ENCODE measurements around the gene MZT2B.
"Not testable (repeated sequence)": the region's sequence is repeated elsewhere in the genome, so short reads cannot be mapped to it uniquely, and the experiment has no call there.

- TF ChIP-seq CTCF (IDR thresholded peaks at IDR 0.05; ENCODE audit: low read depth, low read length, poor library complexity, severe bottlenecking); EZH2phosphoT487 (IDR thresholded peaks at IDR 0.05; ENCODE audit: borderline replicate concordance, low read length): not testable (repeated sequence)
These were observed 21.0 kb upstream of the MZT2B start for GRCh38 chr2:130160838-130161705.
